Esophagus squamous epithelium (tissue), 4 donors: Measurements from ENCODE around the gene BCL10.

Experiments
- CTCF ChIP-seq, 6 experiments: fragments of 450-650 bp in 4 of 6; fragments of 200-600 bp in 2 of 6; sonication (generic) in 2 of 6; IDR thresholded peaks; one replicate each; pipeline ENCODE4 v1.5.1; 2016 to 2019; ENCODE audit warnings: antibody characterized with exemption in 6 of 6, mild to moderate bottlenecking in 4 of 6, moderate library complexity in 4 of 6
- POLR2A ChIP-seq, 4 donors: fragments of 450-650 bp; IDR thresholded peaks; one replicate each; pipeline ENCODE4 v1.6.1; 2017; ENCODE audit warnings: antibody characterized with exemption in 4 of 4, mild to moderate bottlenecking in 4 of 4, moderate library complexity in 3 of 4

- TF ChIP-seq CTCF (IDR thresholded peaks at IDR 0.05) (no peak), POLR2A (IDR thresholded peaks at IDR 0.05) (no peak)
These were observed 1.4 kb upstream of the BCL10 start for GRCh38 chr1:85277802-85278201.
